ENCODE data around the gene MYCN.

The MYCN gene

DNA sequence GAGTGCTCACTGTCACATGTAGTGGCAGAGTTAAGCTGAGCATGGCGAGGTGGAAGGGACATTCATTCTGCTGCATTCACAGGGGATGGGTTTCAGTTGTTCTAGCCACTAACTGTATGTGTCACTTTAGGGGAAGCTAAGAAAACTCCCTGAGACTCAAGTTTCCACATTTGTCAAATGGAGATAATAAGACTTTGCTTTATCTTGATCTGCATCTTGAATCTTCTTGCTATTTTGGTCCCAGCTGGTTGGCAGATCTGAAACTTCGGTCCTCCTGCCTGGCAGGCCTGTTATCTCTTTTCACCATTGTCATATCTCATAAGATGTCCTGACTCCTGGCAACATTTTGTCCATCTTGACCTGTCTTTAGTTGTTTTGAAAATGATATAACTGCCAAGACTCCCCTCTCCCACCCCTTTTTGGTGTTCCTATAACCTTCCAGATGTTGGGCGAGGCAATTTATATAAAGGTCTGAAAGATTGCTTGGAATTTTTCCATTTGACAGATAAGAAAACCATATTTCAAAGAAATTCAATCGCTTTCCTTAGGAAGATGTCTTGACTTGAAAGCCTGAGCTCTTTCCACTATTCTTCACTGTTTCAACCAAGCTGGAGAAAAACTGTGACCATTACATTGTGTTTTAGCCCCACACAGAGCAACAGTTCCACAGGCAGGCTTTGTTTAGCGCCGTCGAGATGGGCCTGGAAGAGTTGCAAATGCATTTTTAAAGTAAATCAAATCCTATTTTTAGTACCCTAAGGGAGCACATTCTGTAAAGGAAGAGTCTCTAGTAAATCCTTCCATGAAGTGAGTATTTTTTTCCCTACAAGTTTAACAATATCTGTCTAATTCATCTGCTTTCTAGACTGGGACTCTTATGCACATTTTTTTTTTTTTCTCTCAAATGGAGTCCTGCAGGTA is 33.4 kb downstream of the MYCN start:
- TF ChIP-seq CTCF (IDR thresholded peaks at IDR 0.05; ENCODE audit: poor library complexity, severe bottlenecking) = no peak
- no peak for DNase-seq (ENCODE audit: low spot score)
- ATAC-seq (ENCODE audit: low read depth) = no peak

GRCh38 chr2:15974565-15975260 is 34.4 kb downstream of the MYCN start:
- no peaks in the 10 kb centered on the region for H3K9me3 ChIP-seq (ENCODE audit: severe bottlenecking)
- H3K4me1 ChIP-seq (ENCODE audit: insufficient read depth, poor library complexity, severe bottlenecking) = no peaks in the 10 kb centered on the region
- H3K27ac ChIP-seq (ENCODE audit: poor library complexity, severe bottlenecking) = no peak overlapping the region
- no peak for DNase-seq (ENCODE audit: low spot score)
- no peaks in the 10 kb centered on the region for H3K36me3 ChIP-seq (ENCODE audit: low read depth)
- no peak for TF ChIP-seq CTCF (IDR thresholded peaks at IDR 0.05; ENCODE audit: poor library complexity, severe bottlenecking)
- no peak for ATAC-seq (ENCODE audit: low read depth)
- H3K27me3 ChIP-seq (ENCODE audit: insufficient read depth, poor library complexity, severe bottlenecking) = no peaks in the 10 kb centered on the region
- no peak overlapping the region for H3K4me3 ChIP-seq (ENCODE audit: severe bottlenecking)

More for the DNA sequence above, 33.4 kb downstream of the MYCN start:
- no peaks in the 10 kb centered on the region for H3K36me3 ChIP-seq (ENCODE audit: low read depth)
- H3K4me3 ChIP-seq (ENCODE audit: severe bottlenecking) = no peak overlapping the region
- no peaks in the 10 kb centered on the region for H3K9me3 ChIP-seq (ENCODE audit: severe bottlenecking)
- no peaks in the 10 kb centered on the region for H3K27me3 ChIP-seq (ENCODE audit: insufficient read depth, poor library complexity, severe bottlenecking)
- no peak overlapping the region for H3K27ac ChIP-seq (ENCODE audit: poor library complexity, severe bottlenecking)
- no peaks in the 10 kb centered on the region for H3K4me1 ChIP-seq (ENCODE audit: insufficient read depth, poor library complexity, severe bottlenecking)

DNA sequence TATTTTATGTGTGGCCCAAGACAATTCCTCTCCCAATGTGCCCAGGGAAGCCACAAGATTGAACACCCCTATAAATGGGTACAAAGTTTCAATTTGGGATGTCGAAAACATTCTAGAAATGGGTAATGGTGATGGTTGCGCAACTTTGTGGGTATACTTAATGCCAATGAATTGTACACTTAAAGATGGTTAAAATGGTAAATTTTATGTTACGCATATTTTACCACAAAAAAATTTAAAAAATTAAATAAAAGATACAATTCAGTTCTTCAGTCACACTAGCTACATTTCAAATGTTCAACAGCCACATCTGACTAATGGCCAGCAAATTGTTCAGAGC is 34.9 kb downstream of the MYCN start:
- H3K4me1 ChIP-seq (ENCODE audit: insufficient read depth, poor library complexity, severe bottlenecking) = no peaks in the 10 kb centered on the region
- ATAC-seq (ENCODE audit: low read depth) = no peak
- TF ChIP-seq CTCF (IDR thresholded peaks at IDR 0.05; ENCODE audit: poor library complexity, severe bottlenecking) = no peak
- H3K27ac ChIP-seq (ENCODE audit: poor library complexity, severe bottlenecking) = no peak overlapping the region
- DNase-seq (ENCODE audit: low spot score) = no peak
- H3K9me3 ChIP-seq (ENCODE audit: severe bottlenecking) = no peaks in the 10 kb centered on the region
- H3K36me3 ChIP-seq (ENCODE audit: low read depth) = no peaks in the 10 kb centered on the region
- H3K27me3 ChIP-seq (ENCODE audit: insufficient read depth, poor library complexity, severe bottlenecking) = no peaks in the 10 kb centered on the region
- no peak overlapping the region for H3K4me3 ChIP-seq (ENCODE audit: severe bottlenecking)

GRCh38 chr2:15975676-15976075 is 35.3 kb downstream of the MYCN start:
- Histone ChIP-seq H3K4me3 (ENCODE audit: severe bottlenecking) (no peak overlapping the region), H3K27ac (ENCODE audit: poor library complexity, severe bottlenecking) (no peak overlapping the region), H3K9me3 (ENCODE audit: severe bottlenecking) (no peaks in the 10 kb centered on the region), H3K27me3 (ENCODE audit: insufficient read depth, poor library complexity, severe bottlenecking) (no peaks in the 10 kb centered on the region), H3K4me1 (ENCODE audit: insufficient read depth, poor library complexity, severe bottlenecking) (no peaks in the 10 kb centered on the region), H3K36me3 (ENCODE audit: low read depth) (no peaks in the 10 kb centered on the region)
- no peak for TF ChIP-seq CTCF (IDR thresholded peaks at IDR 0.05; ENCODE audit: poor library complexity, severe bottlenecking)
- ATAC-seq (ENCODE audit: low read depth) (no peak), DNase-seq (ENCODE audit: low spot score) (no peak)
